ENCODE results near the gene ABHD11. TPM values are rescaled to one million over a fixed set of nuclear protein-coding genes. Genes with fewer than 3 reads are reported as not detected.

ABHD11 gene
- total RNA-seq, 2 experiments from 2014 or later = 8.5 to 11.5 TPM

DNA sequence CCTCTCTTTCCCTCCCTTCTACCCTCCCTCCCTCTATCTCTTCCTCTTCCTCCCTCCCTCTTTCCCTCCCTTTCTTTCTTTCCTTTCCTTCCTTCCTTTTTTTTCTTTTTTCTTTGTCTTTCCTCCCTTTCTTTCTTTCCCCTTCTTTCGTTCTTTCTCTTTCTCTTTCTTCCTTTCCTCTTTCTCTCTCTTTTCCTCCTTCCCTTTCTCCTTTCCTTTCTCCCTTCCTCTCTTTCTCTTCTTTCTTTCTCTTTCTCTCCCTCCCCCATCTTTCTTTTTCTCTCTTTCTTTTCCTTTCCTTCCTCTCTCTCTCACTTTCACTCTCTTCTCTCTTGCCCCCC lies 24.0 kb upstream of the ABHD11 start:
- Mint-ChIP-seq H3K4me1 (ENCODE audit: low read depth) (no peaks in the 10 kb centered on the region), H3K36me3 (ENCODE audit: low read depth) (no peaks in the 10 kb centered on the region), H3K4me3 (no peak overlapping the region), H3K9me3 (no peaks in the 10 kb centered on the region), H3K27ac (no peak overlapping the region), H3K27me3 (peaks cover 12% of the 10 kb centered on the region)
- Histone ChIP-seq H3K4me3 (ENCODE audit: low read length) (no peak overlapping the region), H3K9me3 (ENCODE audit: control insufficient read depth in 1 of 2, insufficient read depth in 1 of 2, low read length in 2 of 2) (no peaks in the 10 kb centered on the region), H3K27me3 (ENCODE audit: control insufficient read depth in 1 of 2, insufficient read depth in 2 of 2, low read length in 2 of 2) (peaks cover 3 to 8% of the 10 kb centered on the region in 2 experiments), H3K4me1 (ENCODE audit: insufficient read depth, low read length) (no peaks in the 10 kb centered on the region), H3K27ac (ENCODE audit: low read depth in 1 of 2, low read length in 2 of 2) (no peak overlapping the region), H3K36me3 (ENCODE audit: insufficient read depth, low read length) (no peaks in the 10 kb centered on the region)
- ChIA-PET CTCF (no interaction called here), POLR2A (no interaction called here)
- ATAC-seq (ENCODE audit: poor library complexity) (no peak), DNase-seq (no peak)
- intact Hi-C loops (cut with DNase I, micrococcal nuclease) = no loop called here
- TF ChIP-seq, protein P1, sequence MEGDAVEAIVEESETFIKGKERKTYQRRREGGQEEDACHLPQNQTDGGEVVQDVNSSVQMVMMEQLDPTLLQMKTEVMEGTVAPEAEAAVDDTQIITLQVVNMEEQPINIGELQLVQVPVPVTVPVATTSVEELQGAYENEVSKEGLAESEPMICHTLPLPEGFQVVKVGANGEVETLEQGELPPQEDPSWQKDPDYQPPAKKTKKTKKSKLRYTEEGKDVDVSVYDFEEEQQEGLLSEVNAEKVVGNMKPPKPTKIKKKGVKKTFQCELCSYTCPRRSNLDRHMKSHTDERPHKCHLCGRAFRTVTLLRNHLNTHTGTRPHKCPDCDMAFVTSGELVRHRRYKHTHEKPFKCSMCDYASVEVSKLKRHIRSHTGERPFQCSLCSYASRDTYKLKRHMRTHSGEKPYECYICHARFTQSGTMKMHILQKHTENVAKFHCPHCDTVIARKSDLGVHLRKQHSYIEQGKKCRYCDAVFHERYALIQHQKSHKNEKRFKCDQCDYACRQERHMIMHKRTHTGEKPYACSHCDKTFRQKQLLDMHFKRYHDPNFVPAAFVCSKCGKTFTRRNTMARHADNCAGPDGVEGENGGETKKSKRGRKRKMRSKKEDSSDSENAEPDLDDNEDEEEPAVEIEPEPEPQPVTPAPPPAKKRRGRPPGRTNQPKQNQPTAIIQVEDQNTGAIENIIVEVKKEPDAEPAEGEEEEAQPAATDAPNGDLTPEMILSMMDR (IDR thresholded peaks at IDR 0.05) = no peak

DNA sequence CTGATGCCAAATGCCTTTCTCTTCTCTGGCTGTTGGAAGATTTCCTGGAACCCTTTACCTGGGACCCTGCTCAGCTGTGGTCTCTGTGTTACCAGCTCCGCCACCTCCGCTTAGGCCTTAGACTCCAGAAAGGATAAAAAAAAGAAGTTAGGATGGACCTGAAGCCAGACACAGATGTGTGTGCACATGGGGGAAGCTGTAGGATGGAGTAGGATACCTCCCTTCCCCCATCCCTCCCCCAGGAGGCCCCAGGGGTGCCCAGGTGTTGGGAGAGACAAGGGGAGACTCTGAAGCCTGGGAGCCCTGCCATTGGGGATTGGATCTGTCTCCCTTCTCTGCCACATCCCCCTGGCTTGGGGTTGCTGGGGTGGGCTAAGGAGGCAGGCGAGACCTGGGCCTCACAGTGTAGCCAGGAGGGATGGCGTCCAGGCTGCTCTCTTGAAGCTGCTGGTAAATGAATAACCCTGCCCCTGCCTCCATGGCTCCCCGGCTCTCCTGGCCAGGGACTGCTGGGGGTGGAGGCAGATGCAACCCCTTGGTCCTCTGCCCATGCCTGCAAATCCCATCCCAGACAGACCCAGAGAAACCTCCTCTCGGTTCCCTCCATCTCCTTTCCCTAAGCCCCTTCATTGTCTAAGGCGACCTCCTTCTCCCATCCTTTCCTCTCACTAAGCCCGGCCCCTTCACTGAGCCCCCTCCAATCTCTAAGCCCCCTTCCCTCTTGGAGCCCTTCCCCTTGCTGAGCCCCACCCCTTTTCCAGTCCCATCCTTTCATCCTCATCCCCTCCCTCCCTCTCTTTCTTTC lies 23.5 kb upstream of the ABHD11 start:
- H3K9me3 ChIP-seq (ENCODE audit: control insufficient read depth in 1 of 2, insufficient read depth in 1 of 2, low read length in 2 of 2) = no peaks in the 10 kb centered on the region
- ATAC-seq (ENCODE audit: poor library complexity) = no peak
- Mint-ChIP-seq H3K36me3 (ENCODE audit: low read depth) (no peaks in the 10 kb centered on the region), H3K27ac (no peak overlapping the region), H3K4me1 (ENCODE audit: low read depth) (no peaks in the 10 kb centered on the region), H3K27me3 (peaks cover 6% of the 10 kb centered on the region), H3K4me3 (no peak overlapping the region), H3K9me3 (no peaks in the 10 kb centered on the region)
- DNase-seq = no peak
- CTCF ChIA-PET = no interaction called here
- H3K27me3 ChIP-seq (ENCODE audit: control insufficient read depth in 1 of 2, insufficient read depth in 2 of 2, low read length in 2 of 2) = peaks cover 0 to 5% of the 10 kb centered on the region in 2 experiments
- POLR2A ChIA-PET = interaction anchor here (0.6 kb wide), 1 partner anchor 96 kb away, joined by 3 read pairs; no protein-coding TSS in a partner anchor
- TF ChIP-seq, protein P1 (IDR thresholded peaks at IDR 0.05) = no peak
- H3K27ac ChIP-seq (ENCODE audit: low read depth in 1 of 2, low read length in 2 of 2) = no peak overlapping the region
- no peaks in the 10 kb centered on the region for H3K36me3 ChIP-seq (ENCODE audit: insufficient read depth, low read length)
- no peaks in the 10 kb centered on the region for H3K4me1 ChIP-seq (ENCODE audit: insufficient read depth, low read length)
- intact Hi-C loops (cut with DNase I, micrococcal nuclease) = no loop called here
- H3K4me3 ChIP-seq (ENCODE audit: low read length) = no peak overlapping the region

DNA sequence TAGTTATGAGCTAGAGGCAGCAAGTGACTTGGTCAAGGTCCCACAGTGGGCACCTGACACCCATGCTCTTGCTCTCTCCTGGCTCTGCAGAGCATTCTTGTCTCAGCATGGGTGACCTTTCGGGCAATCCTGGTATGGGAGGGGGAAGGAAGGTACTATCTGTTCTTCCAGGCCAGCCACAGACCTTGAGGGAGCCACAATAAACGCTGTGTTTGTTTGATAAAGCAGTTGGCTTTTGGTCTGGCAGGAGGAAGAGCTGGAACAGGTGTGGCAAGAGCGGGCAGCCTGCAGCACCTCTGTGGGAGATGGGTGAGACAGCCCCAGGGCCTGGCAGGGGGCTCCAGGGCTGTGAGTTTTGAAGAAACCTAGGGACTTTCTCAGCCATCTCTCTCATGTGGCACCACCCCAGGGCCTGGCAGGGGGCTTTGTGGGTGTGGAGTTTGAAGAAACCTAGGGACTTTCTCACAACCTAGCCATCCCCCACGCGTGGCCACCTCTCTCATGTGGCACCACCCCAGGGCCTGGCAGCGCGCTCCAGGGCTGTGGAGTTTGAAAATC lies 20.1 kb upstream of the ABHD11 start:
- no peaks in the 10 kb centered on the region for H3K9me3 Mint-ChIP-seq
- ChIA-PET CTCF (no interaction called here), POLR2A (no interaction called here)
- no peaks in the 10 kb centered on the region for H3K36me3 Mint-ChIP-seq (ENCODE audit: low read depth)
- Histone ChIP-seq H3K4me3 (ENCODE audit: low read length) (no peak overlapping the region), H3K27me3 (ENCODE audit: control insufficient read depth in 1 of 2, insufficient read depth in 2 of 2, low read length in 2 of 2) (no peaks in the 10 kb centered on the region), H3K36me3 (ENCODE audit: insufficient read depth, low read length) (no peaks in the 10 kb centered on the region), H3K9me3 (ENCODE audit: control insufficient read depth in 1 of 2, insufficient read depth in 1 of 2, low read length in 2 of 2) (no peaks in the 10 kb centered on the region), H3K4me1 (ENCODE audit: insufficient read depth, low read length) (no peaks in the 10 kb centered on the region), H3K27ac (ENCODE audit: low read depth in 1 of 2, low read length in 2 of 2) (no peak overlapping the region)
- no peaks in the 10 kb centered on the region for H3K27me3 Mint-ChIP-seq
- no peak for DNase-seq
- H3K27ac Mint-ChIP-seq = no peak overlapping the region
- ATAC-seq (ENCODE audit: poor library complexity) = no peak
- TF ChIP-seq, protein P1 (IDR thresholded peaks at IDR 0.05) = no peak
- intact Hi-C loops (cut with DNase I, micrococcal nuclease) = loop anchor here in 1 of 2 experiments (5.0 kb wide), 1 partner anchor 406 kb away; no protein-coding TSS in a partner anchor
- no peaks in the 10 kb centered on the region for H3K4me1 Mint-ChIP-seq (ENCODE audit: low read depth)
- no peak overlapping the region for H3K4me3 Mint-ChIP-seq
